ENCODE measurements around the gene ZNF556.

DNA sequence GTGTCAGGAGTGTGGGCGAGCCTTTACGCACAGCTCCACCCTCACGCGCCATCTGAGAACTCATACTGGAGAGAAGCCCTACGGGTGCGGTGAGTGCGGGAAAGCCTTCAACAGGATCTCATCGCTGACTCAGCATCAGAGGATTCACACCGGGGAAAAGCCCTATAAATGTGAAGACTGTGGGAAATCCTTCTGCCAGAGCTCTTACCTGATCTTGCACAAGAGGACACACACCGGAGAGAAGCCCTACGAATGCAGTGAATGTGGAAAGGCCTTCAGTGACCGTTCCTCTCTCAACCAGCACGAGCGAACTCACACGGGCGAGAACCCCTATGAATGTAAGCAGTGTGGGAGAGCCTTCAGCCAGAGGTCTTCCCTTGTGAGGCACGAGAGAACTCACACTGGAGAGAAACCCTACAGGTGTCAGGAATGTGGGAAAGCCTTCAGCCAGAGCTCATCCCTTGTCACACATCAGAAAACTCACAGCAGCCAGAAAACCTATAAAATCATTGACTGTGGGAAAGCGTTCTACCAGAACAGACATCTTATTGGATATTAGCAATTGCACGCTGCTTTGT lies 32.8 kb upstream of the ZNF556 start:
- TF ChIP-seq ZBTB33 (IDR thresholded peaks at IDR 0.05; ENCODE audit: borderline replicate concordance, low read depth), result no peak
- TF ChIP-seq, protein P1, sequence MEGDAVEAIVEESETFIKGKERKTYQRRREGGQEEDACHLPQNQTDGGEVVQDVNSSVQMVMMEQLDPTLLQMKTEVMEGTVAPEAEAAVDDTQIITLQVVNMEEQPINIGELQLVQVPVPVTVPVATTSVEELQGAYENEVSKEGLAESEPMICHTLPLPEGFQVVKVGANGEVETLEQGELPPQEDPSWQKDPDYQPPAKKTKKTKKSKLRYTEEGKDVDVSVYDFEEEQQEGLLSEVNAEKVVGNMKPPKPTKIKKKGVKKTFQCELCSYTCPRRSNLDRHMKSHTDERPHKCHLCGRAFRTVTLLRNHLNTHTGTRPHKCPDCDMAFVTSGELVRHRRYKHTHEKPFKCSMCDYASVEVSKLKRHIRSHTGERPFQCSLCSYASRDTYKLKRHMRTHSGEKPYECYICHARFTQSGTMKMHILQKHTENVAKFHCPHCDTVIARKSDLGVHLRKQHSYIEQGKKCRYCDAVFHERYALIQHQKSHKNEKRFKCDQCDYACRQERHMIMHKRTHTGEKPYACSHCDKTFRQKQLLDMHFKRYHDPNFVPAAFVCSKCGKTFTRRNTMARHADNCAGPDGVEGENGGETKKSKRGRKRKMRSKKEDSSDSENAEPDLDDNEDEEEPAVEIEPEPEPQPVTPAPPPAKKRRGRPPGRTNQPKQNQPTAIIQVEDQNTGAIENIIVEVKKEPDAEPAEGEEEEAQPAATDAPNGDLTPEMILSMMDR (IDR thresholded peaks at IDR 0.05), result no peak
- no peak for TF ChIP-seq MXI1 (IDR thresholded peaks at IDR 0.05; ENCODE audit: low read depth, low read length)
- TF ChIP-seq USF2 (IDR thresholded peaks at IDR 0.05; ENCODE audit: borderline replicate concordance, low read depth, low read length), result no peak
- no peak for TF ChIP-seq EP300 (IDR thresholded peaks at IDR 0.05; ENCODE audit: borderline replicate concordance in 1 of 2, low read depth in 1 of 2, low read length in 1 of 2)
- TF ChIP-seq, protein P2, sequence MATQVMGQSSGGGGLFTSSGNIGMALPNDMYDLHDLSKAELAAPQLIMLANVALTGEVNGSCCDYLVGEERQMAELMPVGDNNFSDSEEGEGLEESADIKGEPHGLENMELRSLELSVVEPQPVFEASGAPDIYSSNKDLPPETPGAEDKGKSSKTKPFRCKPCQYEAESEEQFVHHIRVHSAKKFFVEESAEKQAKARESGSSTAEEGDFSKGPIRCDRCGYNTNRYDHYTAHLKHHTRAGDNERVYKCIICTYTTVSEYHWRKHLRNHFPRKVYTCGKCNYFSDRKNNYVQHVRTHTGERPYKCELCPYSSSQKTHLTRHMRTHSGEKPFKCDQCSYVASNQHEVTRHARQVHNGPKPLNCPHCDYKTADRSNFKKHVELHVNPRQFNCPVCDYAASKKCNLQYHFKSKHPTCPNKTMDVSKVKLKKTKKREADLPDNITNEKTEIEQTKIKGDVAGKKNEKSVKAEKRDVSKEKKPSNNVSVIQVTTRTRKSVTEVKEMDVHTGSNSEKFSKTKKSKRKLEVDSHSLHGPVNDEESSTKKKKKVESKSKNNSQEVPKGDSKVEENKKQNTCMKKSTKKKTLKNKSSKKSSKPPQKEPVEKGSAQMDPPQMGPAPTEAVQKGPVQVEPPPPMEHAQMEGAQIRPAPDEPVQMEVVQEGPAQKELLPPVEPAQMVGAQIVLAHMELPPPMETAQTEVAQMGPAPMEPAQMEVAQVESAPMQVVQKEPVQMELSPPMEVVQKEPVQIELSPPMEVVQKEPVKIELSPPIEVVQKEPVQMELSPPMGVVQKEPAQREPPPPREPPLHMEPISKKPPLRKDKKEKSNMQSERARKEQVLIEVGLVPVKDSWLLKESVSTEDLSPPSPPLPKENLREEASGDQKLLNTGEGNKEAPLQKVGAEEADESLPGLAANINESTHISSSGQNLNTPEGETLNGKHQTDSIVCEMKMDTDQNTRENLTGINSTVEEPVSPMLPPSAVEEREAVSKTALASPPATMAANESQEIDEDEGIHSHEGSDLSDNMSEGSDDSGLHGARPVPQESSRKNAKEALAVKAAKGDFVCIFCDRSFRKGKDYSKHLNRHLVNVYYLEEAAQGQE (IDR thresholded peaks at IDR 0.05; ENCODE audit: low read depth, low read length), result no peak
- TF ChIP-seq, protein P3, sequence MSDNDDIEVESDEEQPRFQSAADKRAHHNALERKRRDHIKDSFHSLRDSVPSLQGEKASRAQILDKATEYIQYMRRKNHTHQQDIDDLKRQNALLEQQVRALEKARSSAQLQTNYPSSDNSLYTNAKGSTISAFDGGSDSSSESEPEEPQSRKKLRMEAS (IDR thresholded peaks at IDR 0.05; ENCODE audit: low read depth), result no peak
- no peak for TF ChIP-seq TAF1 (IDR thresholded peaks at IDR 0.05; ENCODE audit: borderline replicate concordance, low read depth, low read length)

Data from SK-N-SH (cell line).